GDM1 (cell line): Measurements from ENCODE around the gene RELB.
"Not testable (repeated sequence)": the region's sequence is repeated elsewhere in the genome, so short reads cannot be mapped to it uniquely, and the experiment has no call there.

Experiments
- DNase-seq: peaks from one replicate; lab custom pipeline; 2025; lab: John Stamatoyannopoulos, UW

RELB gene

DNA sequence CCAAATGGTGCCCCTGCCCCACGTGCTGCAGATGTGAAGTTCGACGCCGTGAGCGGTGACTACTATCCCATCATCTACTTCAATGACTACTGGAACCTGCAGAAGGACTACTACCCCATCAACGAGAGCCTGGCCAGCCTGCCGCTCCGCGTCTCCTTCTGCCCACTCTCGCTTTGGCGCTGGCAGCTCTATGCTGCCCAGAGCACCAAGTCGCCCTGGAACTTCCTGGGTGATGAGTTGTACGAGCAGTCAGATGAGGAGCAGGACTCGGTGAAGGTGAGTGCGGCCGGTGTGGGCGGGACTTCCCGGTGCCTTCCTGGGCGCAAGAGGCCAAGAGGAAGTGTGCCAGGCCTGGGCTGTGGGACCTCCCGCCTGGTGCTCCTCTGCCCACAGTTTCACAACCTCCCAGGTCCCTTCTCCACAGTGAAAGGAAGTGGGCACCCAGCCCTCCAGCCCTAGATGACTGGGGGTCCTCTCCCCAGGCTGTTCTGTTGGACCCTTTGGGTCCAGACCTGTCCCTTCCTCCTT lies 14.1 kb upstream of the RELB start:
- no peak for DNase-seq

GRCh38 chr19:44988273-44988672 lies 13.0 kb upstream of the RELB start:
- DNase-seq, result no peak

GRCh38 chr19:44988896-44989556 lies 12.2 kb upstream of the RELB start:
- DNase-seq, result no peak

- DNase-seq, result no peak
These were observed 10.8 kb upstream of the RELB start for GRCh38 chr19:44990459-44990858.

DNA sequence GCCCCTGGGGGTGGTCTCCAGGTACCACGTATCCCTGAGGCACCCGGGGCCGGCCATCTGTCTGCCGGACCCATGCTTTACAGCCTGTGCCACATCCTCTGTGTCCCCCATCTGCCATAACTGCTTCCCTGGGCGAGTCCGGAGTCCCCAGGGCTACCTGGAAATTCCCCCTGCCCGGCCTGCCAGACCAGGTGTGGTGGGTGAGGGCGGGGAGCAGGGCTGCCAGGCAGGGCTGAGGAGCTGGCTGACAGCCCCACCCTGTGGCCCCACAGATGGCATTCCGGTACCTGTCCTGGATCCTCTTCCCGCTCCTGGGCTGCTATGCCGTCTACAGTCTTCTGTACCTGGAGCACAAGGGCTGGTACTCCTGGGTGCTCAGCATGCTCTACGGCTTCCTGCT lies 10.3 kb upstream of the RELB start:
- no peak for DNase-seq

DNA sequence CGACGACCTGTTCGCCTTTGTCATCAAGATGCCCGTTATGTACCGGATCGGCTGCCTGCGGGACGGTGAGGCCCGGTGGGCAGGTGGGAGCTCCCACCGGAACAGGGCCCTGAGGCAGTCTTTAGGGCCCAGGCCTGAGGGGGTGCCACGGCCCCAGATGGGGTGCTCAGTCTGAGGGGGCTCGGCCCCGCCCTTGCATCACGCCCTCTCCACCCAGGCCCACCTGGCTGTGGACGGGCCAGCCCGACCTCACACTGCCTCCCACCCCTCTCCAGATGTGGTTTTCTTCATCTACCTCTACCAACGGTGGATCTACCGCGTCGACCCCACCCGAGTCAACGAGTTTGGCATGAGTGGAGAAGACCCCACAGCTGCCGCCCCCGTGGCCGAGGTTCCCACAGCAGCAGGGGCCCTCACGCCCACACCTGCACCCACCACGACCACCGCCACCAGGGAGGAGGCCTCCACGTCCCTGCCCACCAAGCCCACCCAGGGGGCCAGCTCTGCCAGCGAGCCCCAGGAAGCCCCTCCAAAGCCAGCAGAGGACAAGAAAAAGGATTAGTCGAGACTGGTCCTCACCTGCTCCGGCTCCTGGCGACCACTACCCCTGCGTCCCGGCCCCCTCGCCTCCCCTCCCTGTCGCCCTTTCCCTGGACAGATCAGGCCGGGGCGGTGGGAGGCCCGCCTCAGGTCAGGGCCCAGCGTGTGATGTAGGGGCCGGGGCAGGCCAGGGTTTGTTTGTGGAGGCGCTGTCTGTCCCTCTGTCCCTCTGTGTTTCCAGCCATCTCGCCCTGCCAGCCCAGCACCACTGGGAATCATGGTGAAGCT lies 8.7 kb upstream of the RELB start:
- no peak for DNase-seq

DNA sequence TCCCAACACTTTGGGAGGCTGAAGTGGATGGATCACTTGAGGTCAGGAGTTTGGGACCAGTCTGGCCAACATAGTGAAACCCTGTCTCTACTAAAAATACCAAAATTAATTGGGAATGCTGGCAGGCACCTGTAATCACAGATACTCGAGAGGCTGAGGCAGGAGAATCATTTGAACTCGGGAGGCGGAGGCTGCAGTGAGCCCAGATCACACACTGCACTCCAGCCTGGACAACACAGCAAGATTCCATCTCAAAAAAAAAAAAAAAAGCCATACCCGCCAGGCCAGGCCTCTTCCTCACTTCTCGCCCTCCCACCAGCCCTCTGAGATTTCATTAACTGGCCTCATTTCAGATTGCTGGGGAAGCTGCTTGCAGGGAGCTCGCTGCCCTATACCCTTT lies 7.7 kb upstream of the RELB start:
- no peak for DNase-seq

DNA sequence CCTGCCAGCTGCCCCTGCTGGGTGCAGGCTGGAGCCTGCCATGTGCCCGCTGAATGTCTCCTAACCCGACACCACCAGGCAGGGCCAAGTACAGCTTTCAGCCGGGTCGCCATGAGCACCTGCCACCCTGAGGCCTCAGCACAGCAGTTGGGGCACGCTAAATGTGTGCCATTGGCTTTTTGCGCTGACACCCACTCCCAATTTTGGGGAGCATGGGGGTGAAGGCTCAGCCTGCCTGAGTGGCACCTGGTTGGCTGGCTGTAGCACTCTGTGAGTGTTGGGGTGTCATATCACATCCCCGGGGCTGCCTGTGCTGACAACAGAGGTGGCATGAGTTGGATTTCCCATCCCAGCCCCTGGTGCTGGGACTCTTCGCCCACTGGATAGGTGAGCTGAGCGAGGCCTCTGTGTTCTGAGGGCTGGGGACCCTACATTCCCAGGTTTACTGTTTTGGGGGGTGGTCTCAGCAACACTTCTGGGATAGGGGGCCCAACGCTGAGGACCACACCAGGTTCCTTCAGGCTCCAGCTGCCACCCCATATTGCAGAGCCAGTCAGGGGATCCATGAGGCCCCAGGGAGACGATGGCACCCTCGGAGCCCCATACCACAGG lies 7.2 kb upstream of the RELB start:
- no peak for DNase-seq

DNA sequence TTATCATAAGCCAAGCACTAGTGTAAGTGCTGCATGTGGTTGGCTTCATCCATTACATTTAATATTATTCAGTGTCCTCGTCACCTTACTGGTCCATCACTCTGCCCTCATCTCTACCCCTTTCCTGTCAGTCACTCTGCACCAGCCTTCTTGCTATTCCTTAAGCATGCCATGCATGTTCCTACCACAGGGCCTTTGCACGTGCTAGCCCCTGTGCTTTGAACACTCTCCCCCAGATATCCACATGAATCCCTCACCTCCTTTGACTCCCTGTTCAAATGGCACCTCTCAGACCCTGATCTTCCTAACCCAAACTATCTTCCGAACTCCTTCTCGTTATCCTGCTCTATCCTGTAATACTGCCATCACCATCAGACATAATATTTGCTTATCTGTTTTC lies 3.2 kb upstream of the RELB start:
- no peak for DNase-seq

DNA sequence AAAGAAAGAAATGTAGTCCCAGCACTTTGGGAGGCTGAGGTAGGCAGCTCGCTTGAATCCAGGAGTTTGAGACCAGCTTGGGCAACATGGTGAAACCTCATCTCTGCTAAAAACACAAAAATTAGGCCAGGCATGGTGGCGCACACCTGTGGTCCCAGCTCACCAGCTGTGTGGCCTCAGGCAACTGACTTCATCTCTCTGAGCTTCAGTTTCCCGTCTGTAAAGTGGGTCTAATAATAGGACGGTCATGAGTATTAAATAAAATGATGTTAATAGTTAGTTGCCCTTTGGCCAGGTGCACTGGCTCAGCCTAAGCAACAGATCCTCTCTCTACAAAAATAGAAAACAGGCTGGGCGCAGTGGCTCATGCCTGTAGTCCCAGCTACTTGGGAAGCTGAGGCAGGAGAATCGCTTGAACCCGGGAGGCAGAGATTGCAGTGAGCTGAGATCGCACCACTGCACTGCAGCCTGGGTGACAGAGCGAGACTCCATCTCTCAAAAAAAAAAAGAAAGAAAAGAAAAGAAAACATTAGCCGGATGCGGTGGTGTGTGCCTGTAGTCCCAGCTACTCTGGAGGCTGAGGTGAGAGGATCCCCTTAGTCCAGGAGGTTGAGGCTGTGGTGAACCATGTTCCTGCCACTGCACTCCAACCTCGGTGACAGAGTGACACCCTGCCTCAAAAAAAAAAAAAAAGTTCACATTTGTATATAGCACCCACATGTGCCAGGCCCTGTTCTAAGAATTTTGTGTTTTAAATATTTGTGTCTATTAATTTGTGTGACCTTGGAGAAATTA lies 1.9 kb upstream of the RELB start:
- DNase-seq, result not testable (repeated sequence)

GRCh38 chr19:45000665-45001064 lies 599 bp upstream of the RELB start:
- DNase-seq, result not testable (repeated sequence)

- DNase-seq, result no peak
These were observed 2.2 kb downstream of the RELB start for GRCh38 chr19:45003485-45003884.

DNA sequence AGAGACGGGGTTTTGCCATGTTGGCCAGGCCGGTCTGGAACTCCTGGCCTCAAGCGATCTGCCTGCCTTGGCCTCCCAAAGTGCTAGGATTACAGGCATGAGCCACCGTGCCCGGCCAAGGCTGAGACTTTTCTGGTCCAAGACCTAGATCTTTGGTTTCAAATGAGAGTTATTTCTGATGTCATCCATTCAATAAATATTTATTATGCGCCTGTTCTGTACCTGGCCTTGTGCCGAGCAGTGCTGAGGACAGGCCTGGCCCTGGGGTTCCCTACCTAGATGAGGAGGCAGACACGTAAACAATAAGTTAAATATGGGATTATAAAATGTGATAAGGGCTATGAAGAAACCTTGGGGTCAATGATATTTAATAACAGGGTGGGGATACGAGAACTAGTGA lies 4.5 kb downstream of the RELB start:
- no peak for DNase-seq

GRCh38 chr19:45008552-45008951 lies 7.3 kb downstream of the RELB start:
- DNase-seq, result no peak

GRCh38 chr19:45009625-45010255 lies 8.5 kb downstream of the RELB start:
- DNase-seq, result no peak

DNA sequence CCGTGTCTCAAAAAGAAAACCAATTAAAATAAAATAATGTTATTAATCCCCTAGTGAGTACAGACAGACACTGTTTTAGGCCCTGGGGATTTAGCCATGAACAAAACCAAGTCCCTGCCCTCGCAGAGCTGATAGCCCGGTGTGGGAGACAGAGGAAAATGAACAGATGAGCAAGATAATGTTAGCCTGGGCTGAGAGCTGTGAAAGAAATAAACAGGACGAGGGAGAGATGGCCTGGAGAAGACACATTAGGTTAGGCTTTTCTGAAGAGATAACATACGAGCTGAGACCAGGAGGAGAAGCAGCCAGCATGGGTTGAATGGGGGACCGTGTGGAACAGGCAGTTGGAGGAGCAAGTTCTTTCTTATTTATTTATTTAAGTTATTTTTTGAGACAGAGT lies 9.0 kb downstream of the RELB start:
- no peak for DNase-seq

DNA sequence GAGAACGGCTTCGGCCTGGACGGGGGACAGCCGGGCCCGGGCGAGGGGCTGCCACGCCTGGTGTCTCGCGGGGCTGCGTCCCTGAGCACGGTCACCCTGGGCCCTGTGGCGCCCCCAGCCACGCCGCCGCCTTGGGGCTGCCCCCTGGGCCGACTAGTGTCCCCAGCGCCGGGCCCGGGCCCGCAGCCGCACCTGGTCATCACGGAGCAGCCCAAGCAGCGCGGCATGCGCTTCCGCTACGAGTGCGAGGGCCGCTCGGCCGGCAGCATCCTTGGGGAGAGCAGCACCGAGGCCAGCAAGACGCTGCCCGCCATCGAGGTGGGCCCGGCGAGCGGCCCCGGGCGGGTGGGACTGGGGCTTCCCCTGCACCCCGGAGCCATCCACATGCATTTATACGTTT lies 10.7 kb downstream of the RELB start:
- no peak for DNase-seq

- DNase-seq, result peak; percentile 26
These were observed 15.4 kb downstream of the RELB start for GRCh38 chr19:45016388-45017314.

- no peak for DNase-seq
These were observed 17.9 kb downstream of the RELB start for GRCh38 chr19:45019187-45019586.

- no peak for DNase-seq
These were observed 18.8 kb downstream of the RELB start for GRCh38 chr19:45020071-45020470.

DNA sequence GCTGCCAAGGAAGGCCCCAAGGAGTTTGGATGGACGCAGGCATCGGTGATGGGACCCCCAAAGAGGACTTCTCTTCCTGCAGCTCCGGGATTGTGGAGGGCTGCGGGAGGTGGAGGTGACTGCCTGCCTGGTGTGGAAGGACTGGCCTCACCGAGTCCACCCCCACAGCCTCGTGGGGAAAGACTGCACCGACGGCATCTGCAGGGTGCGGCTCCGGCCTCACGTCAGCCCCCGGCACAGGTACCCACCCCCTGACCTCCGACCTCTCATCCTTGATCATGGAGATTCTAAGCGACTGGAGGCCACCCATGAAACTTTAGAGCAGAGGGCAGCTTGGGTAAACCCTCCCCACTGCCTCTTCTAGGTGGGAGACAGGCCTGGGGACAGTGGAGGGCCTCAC lies 20.7 kb downstream of the RELB start:
- DNase-seq, result no peak
